HG02798 (cell line): ENCODE results near the gene SPIRE1.
"Not testable (repeated sequence)": the region's sequence is repeated elsewhere in the genome, so short reads cannot be mapped to it uniquely, and the experiment has no call there.

Experiments
- ATAC-seq: cut with Tn5 transposase; IDR thresholded peaks from one replicate; pipeline ENCODE4 v1.9.1; 2021; ENCODE audit warnings: mild to moderate bottlenecking; ENCODE audit not compliant: unreplicated experiment, poor library complexity

Gene SPIRE1

DNA sequence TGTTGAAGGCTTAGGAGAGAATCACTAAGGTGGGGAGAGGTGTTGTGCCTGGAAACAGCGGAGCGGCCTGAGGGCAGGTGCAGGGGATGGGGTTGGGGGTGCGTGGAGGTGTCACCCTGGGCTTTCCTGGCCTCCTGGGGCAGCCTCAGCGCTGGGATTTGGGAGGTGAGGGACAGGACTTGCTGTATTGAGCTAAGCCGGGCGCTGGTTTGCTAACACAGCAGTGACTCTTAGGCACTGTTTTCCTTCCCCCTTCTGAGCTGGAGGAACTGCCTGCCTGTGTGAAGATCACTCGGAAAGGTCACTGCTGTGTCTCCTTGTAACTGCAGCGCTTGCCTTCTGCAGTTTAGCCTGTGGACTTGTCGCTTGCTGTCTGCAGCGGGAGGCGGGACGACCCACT lies 229.0 kb downstream of the SPIRE1 start:
- ATAC-seq = no peak

DNA sequence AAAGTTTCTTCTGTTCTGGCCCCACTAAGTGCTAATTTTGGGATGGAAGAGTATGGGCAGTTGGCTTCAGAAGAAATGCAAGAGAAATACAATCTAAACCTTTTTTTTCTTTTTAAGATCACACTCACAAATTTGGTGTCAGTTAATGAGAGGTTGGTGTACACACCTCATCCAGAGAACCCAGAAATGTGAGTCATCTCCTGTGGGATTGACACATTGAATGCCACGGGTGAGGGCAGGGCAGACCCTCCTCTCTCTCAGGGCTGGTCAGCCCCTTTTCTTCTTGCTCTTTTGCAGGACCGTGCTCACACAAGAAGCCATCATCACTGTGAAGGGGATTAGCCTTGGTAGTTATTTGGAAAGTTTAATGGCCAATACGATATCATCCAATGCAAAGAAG lies 231.0 kb downstream of the SPIRE1 start:
- ATAC-seq = no peak

DNA sequence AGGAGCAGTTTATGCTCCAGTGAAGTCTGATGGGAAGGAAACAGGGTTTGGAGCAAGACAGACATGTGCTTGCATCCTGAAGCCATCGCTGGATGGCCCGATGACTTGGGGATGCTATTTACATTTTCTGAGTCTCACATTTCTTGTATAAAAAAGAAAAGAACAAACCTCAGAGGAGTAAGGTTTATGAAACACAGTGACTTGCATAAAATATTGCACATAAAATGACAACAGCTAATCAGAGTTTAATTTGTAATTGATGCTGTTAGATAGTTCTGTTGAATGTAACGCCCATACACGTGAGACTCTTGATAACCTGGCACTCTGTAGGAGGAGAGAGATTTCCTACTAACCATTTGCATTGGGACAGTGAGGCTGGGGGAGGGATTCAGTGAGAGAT lies 233.7 kb downstream of the SPIRE1 start:
- ATAC-seq = no peak

GRCh38 chr18:12423820-12424219 lies 234.1 kb downstream of the SPIRE1 start:
- ATAC-seq = no peak

DNA sequence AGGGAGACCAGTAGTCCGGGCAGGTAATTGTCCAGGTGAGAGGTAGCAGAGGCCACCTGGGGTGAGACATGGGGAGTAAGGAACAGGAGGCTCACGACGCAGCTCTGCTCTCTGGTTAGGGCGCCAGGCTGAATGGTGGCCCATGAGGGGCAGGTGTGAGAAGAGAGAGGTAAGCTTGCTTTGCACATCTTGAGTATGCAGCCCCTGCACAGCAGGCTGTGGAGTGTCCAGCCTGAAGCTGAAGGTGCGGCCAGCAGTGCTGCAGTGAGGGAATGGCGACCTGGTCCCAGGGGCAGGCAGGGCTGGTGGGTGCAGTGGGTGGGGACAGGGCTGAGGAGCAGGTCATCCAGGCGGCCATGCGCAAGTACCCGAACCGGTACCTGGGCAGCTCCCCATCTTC lies 234.5 kb downstream of the SPIRE1 start:
- ATAC-seq = no peak

DNA sequence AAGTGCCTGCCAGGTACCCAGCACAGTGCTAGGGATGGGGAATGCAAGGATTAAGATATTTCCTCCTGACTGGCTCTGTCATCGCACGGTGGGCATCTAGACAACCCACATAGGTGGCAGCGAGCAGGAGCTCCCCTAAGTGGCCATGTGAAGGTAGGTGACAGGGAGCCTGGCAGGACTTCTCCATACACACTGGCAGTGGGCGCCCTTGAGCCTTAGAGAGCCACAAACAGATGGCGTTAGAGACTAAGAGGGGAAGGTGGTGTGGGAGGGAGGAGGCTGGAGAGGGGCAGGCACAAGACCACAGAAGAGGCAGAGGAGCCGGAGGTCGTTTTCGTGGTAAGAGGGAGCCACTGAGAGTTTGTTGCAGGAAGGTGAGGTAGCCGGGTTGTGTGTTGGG lies 235.0 kb downstream of the SPIRE1 start:
- ATAC-seq = no peak

- ATAC-seq = no peak
Measured at GRCh38 chr18:12421732-12422131, 236.2 kb downstream of the SPIRE1 start.

- no peak for ATAC-seq
Measured at GRCh38 chr18:12420821-12421421, 237.0 kb downstream of the SPIRE1 start.

- no peak for ATAC-seq
Measured at GRCh38 chr18:12417687-12418086, 240.2 kb downstream of the SPIRE1 start.

- no peak for ATAC-seq
Measured at GRCh38 chr18:12416098-12416729, 241.7 kb downstream of the SPIRE1 start.

DNA sequence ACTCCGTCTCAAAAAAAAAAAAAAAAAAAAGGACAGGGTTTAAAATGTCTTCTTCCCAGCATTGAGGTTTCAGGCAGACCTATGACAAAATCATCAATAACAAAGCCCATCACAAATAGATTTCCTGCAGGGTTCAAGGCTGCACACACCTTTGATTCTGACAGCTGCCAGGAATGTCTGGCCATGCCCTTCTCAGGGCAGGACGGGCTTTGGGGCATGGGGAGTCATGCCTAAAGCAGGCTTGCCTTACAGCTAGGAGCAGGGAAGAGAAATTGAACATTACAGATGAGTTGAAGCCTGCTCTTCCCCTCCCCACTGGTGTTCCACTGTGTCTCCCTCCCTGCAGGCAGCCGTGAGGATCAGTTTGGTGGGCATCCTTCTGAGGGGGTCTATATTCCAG lies 246.5 kb downstream of the SPIRE1 start:
- no peak for ATAC-seq

DNA sequence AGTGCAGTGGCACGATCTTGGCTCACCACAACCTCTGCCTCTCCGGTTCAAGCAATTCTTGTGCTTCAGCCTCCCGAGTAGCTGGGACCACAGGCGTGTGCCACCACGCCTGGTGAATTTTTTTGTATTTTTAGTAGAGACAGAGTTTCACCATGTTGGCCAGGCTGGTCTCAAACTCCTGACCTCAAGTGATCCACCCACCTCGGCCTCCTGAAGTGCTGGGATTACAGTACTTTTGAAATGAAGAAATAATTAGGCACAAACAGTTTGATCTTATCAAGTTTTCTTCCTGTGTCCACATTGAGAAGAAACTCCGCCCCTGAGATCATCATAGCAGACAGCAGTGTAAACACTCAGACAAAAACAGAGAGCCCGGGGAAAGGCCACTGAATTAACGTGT lies 247.2 kb downstream of the SPIRE1 start:
- not testable (repeated sequence) for ATAC-seq

GRCh38 chr18:12410081-12410481 lies 247.8 kb downstream of the SPIRE1 start:
- ATAC-seq = no peak

DNA sequence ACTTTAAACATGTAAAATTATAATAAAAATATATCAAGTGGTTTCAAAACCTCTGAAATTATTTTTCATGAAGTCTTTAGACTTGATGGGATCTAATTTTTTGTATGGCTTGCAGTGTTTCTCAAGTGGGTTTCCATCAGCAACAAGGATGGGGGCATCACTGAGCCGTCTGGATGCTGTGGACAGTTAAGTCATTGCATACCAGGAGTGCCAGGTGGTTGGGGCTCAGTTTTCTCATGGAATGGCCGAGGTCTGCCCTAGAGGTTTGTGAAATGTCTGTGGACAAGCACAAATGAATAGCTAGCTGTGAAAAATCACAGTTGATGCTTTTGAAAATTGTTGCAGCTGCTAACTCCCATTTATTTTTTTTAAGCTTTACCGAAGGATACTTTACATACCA lies 248.4 kb downstream of the SPIRE1 start:
- ATAC-seq = no peak

GRCh38 chr18:12408247-12408869 lies 249.5 kb downstream of the SPIRE1 start:
- ATAC-seq = no peak

GRCh38 chr18:12406371-12407111 lies 251.4 kb downstream of the SPIRE1 start:
- no peak for ATAC-seq

DNA sequence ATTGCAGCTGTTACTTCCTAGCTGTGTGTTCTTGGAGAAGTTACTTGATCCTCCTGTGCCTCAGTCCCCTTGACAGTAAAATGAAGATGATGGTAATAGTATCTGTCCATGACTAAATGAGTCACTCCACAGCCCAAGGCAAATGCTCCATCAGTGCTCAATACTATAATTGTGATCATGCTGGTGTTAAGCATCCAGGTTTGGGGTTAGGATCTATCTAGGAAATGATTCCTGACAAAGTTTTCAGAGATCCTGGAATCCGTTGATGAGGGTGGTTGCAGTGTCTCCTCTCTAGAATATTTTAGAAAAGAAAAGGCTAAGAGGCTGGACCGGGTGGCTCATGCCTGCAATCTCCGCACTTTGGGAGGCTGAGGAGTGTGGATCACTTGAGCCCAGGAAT lies 252.8 kb downstream of the SPIRE1 start:
- no peak for ATAC-seq

GRCh38 chr18:12403601-12404506 lies 254.1 kb downstream of the SPIRE1 start:
- ATAC-seq = no peak

DNA sequence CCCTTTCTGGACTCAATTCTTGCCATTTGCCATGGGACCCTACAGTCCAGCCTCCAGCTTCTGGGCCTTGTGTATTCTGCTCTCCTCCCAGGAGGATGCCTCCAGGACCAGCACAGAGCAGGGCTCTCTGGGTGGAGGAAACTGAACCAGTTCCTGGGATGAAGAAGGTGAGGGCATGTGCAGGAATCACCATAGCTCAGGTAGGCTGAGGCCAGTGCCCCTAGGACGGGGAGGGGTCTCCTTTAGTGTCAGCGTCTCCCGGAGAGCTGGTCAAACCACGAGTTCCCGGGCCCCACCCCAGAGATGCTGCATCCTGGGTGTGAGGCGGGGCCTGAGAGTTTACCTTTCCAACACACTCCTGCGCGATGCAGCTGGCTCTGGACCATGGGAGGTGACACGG lies 256.0 kb downstream of the SPIRE1 start:
- no peak for ATAC-seq

DNA sequence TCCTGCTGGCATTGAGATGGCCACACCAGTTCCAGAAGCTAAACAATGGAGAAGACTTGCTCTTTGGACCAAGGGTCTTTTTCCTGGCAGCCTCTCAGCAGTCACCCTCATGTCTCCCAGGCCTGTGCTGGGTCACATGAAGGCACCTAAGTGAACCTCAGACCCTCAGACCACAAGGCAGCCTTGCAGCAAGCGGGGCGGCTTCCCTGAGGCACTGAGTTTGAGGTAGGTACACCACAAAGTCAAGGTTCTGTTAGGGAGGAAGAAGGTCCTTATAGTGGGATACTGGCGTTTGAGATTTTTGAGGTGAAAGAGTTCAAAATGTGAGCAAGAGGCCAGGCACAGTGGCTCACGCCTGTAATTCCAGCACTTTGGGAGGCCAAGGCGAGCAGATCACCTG lies 258.7 kb downstream of the SPIRE1 start:
- ATAC-seq = no peak
